ENCODE results near the gene INTS1.
"Not testable (repeated sequence)": the region's sequence is repeated elsewhere in the genome, so short reads cannot be mapped to it uniquely, and the experiment has no call there.

Gene INTS1

GRCh38 chr7:1529383-1530116, 25.4 kb upstream of the INTS1 start:
- DNase-seq (ENCODE audit: low spot score), result no peak

- no peak for DNase-seq (ENCODE audit: low spot score)
Measured at GRCh38 chr7:1526271-1526754, 22.1 kb upstream of the INTS1 start.

GRCh38 chr7:1525409-1525808, 21.2 kb upstream of the INTS1 start:
- DNase-seq (ENCODE audit: low spot score), result no peak

GRCh38 chr7:1523844-1524243, 19.7 kb upstream of the INTS1 start:
- no peak for DNase-seq (ENCODE audit: low spot score)

- no peak for DNase-seq (ENCODE audit: low spot score)
Measured at GRCh38 chr7:1523208-1523607, 19.0 kb upstream of the INTS1 start.

GRCh38 chr7:1521456-1521855, 17.3 kb upstream of the INTS1 start:
- DNase-seq (ENCODE audit: low spot score), result no peak

- DNase-seq (ENCODE audit: low spot score), result no peak
Measured at GRCh38 chr7:1520539-1521234, 16.5 kb upstream of the INTS1 start.

GRCh38 chr7:1519322-1519922, 15.2 kb upstream of the INTS1 start:
- not testable (repeated sequence) for DNase-seq (ENCODE audit: low spot score)

GRCh38 chr7:1516586-1517251, 12.5 kb upstream of the INTS1 start:
- no peak for DNase-seq (ENCODE audit: low spot score)

- not testable (repeated sequence) for DNase-seq (ENCODE audit: low spot score)
Measured at GRCh38 chr7:1515509-1515967, 11.3 kb upstream of the INTS1 start.

- no peak for DNase-seq (ENCODE audit: low spot score)
Measured at GRCh38 chr7:1514995-1515401, 10.8 kb upstream of the INTS1 start.

- no peak for DNase-seq (ENCODE audit: low spot score)
Measured at GRCh38 chr7:1514407-1514806, 10.2 kb upstream of the INTS1 start.

- DNase-seq (ENCODE audit: low spot score), result no peak
Measured at GRCh38 chr7:1513657-1514095, 9.5 kb upstream of the INTS1 start.

GRCh38 chr7:1512781-1513656, 8.8 kb upstream of the INTS1 start:
- DNase-seq (ENCODE audit: low spot score), result peak; percentile 86

- no peak for DNase-seq (ENCODE audit: low spot score)
Measured at GRCh38 chr7:1511444-1512422, 7.5 kb upstream of the INTS1 start.

GRCh38 chr7:1510780-1511154, 6.6 kb upstream of the INTS1 start:
- no peak for DNase-seq (ENCODE audit: low spot score)

GRCh38 chr7:1509226-1509625, 5.0 kb upstream of the INTS1 start:
- DNase-seq (ENCODE audit: low spot score), result no peak

GRCh38 chr7:1508277-1508758, 4.1 kb upstream of the INTS1 start:
- DNase-seq (ENCODE audit: low spot score), result no peak

GRCh38 chr7:1505731-1506550, 1.8 kb upstream of the INTS1 start:
- DNase-seq (ENCODE audit: low spot score), result no peak
